HUES48 (cell line): ENCODE measurements around the gene PLCB3.
"Not testable (repeated sequence)": the region's sequence is repeated elsewhere in the genome, so short reads cannot be mapped to it uniquely, and the experiment has no call there.

ENCODE experiments used
- H3K27ac ChIP-seq: one replicate; pipeline ENCODE4 v1.7.0; 2013; ENCODE audit warnings: low read depth, low read length, inconsistent platforms
- H3K27me3 ChIP-seq: 2 replicates; pipeline ENCODE4 v1.6.1; 2013; ENCODE audit warnings: mild to moderate bottlenecking, low read length; ENCODE audit not compliant: control insufficient read depth, insufficient read depth
- H3K36me3 ChIP-seq: 2 replicates; pipeline ENCODE4 v1.6.1; 2013; ENCODE audit warnings: low read length; ENCODE audit not compliant: control insufficient read depth, insufficient read depth
- H3K4me1 ChIP-seq: 2 replicates; pipeline ENCODE4 v1.6.1; 2013; ENCODE audit warnings: mild to moderate bottlenecking, low read length; ENCODE audit not compliant: control insufficient read depth, insufficient read depth
- H3K4me3 ChIP-seq: 2 replicates; pipeline ENCODE4 v1.5.1; 2013; ENCODE audit warnings: mild to moderate bottlenecking, low read depth, low read length
- H3K9ac ChIP-seq: 2 replicates; pipeline ENCODE4 v1.6.1; 2013; ENCODE audit warnings: mild to moderate bottlenecking, low read depth, low read length, moderate library complexity
- H3K9me3 ChIP-seq: 2 replicates; pipeline ENCODE4 v1.6.1; 2013; ENCODE audit warnings: low read length; ENCODE audit not compliant: control insufficient read depth, insufficient read depth

The PLCB3 gene

GRCh38 chr11:64314805-64315561 is 63.7 kb downstream of the PLCB3 start:
- Histone ChIP-seq H3K4me3 (no peak overlapping the region), H3K9me3 (no peaks in the 10 kb centered on the region), H3K27ac (peak overlapping the region; percentile 28), H3K27me3 (no peaks in the 10 kb centered on the region), H3K9ac (no peak overlapping the region), H3K36me3 (peaks cover 31% of the 10 kb centered on the region), H3K4me1 (peaks cover 14% of the 10 kb centered on the region)

DNA sequence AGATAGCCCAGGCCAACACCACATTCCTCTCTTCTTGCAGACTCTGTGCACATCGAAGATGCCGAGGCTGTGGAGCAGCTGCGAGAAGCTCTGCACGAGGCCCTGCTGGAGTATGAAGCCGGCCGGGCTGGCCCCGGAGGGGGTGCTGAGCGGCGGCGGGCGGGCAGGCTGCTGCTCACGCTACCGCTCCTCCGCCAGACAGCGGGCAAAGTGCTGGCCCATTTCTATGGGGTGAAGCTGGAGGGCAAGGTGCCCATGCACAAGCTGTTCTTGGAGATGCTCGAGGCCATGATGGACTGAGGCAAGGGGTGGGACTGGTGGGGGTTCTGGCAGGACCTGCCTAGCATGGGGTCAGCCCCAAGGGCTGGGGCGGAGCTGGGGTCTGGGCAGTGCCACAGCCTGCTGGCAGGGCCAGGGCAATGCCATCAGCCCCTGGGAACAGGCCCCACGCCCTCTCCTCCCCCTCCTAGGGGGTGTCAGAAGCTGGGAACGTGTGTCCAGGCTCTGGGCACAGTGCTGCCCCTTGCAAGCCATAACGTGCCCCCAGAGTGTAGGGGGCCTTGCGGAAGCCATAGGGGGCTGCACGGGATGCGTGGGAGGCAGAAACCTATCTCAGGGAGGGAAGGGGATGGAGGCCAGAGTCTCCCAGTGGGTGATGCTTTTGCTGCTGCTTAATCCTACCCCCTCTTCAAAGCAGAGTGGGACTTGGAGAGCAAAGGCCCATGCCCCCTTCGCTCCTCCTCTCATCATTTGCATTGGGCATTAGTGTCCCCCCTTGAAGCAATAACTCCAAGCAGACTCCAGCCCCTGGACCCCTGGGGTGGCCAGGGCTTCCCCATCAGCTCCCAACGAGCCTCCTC is 64.6 kb downstream of the PLCB3 start:
- Histone ChIP-seq H3K36me3 (peaks cover 39% of the 10 kb centered on the region), H3K4me3 (peak overlapping the region; percentile 87), H3K4me1 (peaks cover 14% of the 10 kb centered on the region), H3K27ac (peak overlapping the region; percentile 100)
- H3K9me3 ChIP-seq, H3K27me3 ChIP-seq, H3K9ac ChIP-seq: not testable (repeated sequence)

GRCh38 chr11:64316672-64317324 is 65.5 kb downstream of the PLCB3 start:
- peak overlapping the region; percentile 87 for H3K4me3 ChIP-seq
- H3K9ac ChIP-seq, result peak overlapping the region; percentile 84
- H3K27me3 ChIP-seq, result no peaks in the 10 kb centered on the region
- peak overlapping the region; percentile 100 for H3K27ac ChIP-seq
- peaks cover 47% of the 10 kb centered on the region for H3K36me3 ChIP-seq
- no peaks in the 10 kb centered on the region for H3K9me3 ChIP-seq
- H3K4me1 ChIP-seq, result peaks cover 14% of the 10 kb centered on the region

GRCh38 chr11:64317325-64317960 is 66.1 kb downstream of the PLCB3 start, which contains the start of gene TRMT112:
Gene TRMT112, minus strand, starts transcription at chr11:64317559. Its CDS starts 33 bp downstream, at chr11:64317526.
- Histone ChIP-seq H3K27me3 (no peaks in the 10 kb centered on the region), H3K4me3 (peak within 1 kb of the TSS; percentile 87), H3K4me1 (peaks cover 14% of the 10 kb centered on the region), H3K9ac (peak within 1 kb of the TSS; percentile 86), H3K36me3 (peaks cover 50% of the 10 kb centered on the region), H3K9me3 (no peaks in the 10 kb centered on the region), H3K27ac (peak within 1 kb of the TSS; percentile 100)

- no peaks in the 10 kb centered on the region for H3K9me3 ChIP-seq
- H3K4me3 ChIP-seq, result peak within 1 kb of the TSS; percentile 87
- peak within 1 kb of the TSS; percentile 100 for H3K27ac ChIP-seq
- peaks cover 53% of the 10 kb centered on the region for H3K36me3 ChIP-seq
- no peaks in the 10 kb centered on the region for H3K27me3 ChIP-seq
- peaks cover 14% of the 10 kb centered on the region for H3K4me1 ChIP-seq
- H3K9ac ChIP-seq, result peak within 1 kb of the TSS; percentile 86
Observed at GRCh38 chr11:64317961-64318765, 66.8 kb downstream of the PLCB3 start, which contains the start of gene PRDX5. Gene PRDX5, plus strand, starts transcription at chr11:64318121. Its CDS starts 95 bp downstream, at chr11:64318216.
